Measurements from ENCODE around the gene PDPR. TPM values are rescaled to one million over a fixed set of nuclear protein-coding genes. Genes with fewer than 3 reads are reported as not detected.

PDPR gene
- total and polyA plus RNA-seq, 10 of the 15 experiments (the other 5 are each of a cell fraction or from before 2014, with no cell fraction given), result 2.6 to 29.1 (median 6.8) TPM

GRCh38 chr16:70160388-70160787 is 46.3 kb downstream of the PDPR start:
- no peak overlapping the region for H3K27ac ChIP-seq (ENCODE audit: control insufficient read depth, insufficient read depth)
- H3K9me3 ChIP-seq (replicated peaks; ENCODE audit: control insufficient read depth, insufficient read depth, low read length), result no peaks in the 10 kb centered on the region
- SMC1A ChIA-PET (ENCODE audit: uncharacterized antibody, unreplicated experiment), result interaction anchor here (1.7 kb wide), 1 partner anchor 494 kb away, joined by 6 read pairs; no protein-coding TSS in a partner anchor
- no peak for ATAC-seq
- intact Hi-C loops (cut with micrococcal nuclease; ENCODE audit: unreplicated experiment), result loop anchor here (10.0 kb wide), 2 partner anchors 94 to 494 kb away; partner anchors contain the start of gene EXOSC6
- no peak overlapping the region for H3K4me3 ChIP-seq
- H2AFZ ChIP-seq (ENCODE audit: control insufficient read depth, low read depth, low read length), result no peak overlapping the region
- no peaks in the 10 kb centered on the region for H3K79me2 ChIP-seq (ENCODE audit: control insufficient read depth, insufficient read depth, low read length)
- WGBS (ENCODE audit: insufficient coverage, insufficient replicate concordance, low lambda C conversion rate, missing lambda C conversion rate), result 83% methylated on average over 6 of the region's 6 CpGs
- no peak for FAIRE-seq
- H3K9ac ChIP-seq (ENCODE audit: control insufficient read depth, insufficient read depth, low read length), result no peak overlapping the region
- no peaks in the 10 kb centered on the region for H3K4me1 ChIP-seq (ENCODE audit: control insufficient read depth, insufficient read depth, low read length)
- peaks cover 11 to 15% of the 10 kb centered on the region in 2 experiments; a peak in 3 of 4 replicates for H3K36me3 ChIP-seq (ENCODE audit: control insufficient read depth in 2 of 2, insufficient read depth in 2 of 2, low read length in 1 of 2)
- CTCF ChIA-PET, result no interaction called here
- no peak overlapping the region for H3K4me2 ChIP-seq (ENCODE audit: control insufficient read depth, insufficient read depth)
- in situ Hi-C loops (cut with MboI), result no loop called here
- no peaks in the 10 kb centered on the region for H4K20me1 ChIP-seq (ENCODE audit: control insufficient read depth, insufficient read depth)
- DNase-seq (ENCODE audit: low read depth, low spot score), result no peak
- BruUV-seq (replicated peaks), result no TSS peak
- POLR2A ChIA-PET, result no interaction called here
- no peaks in the 10 kb centered on the region for H3K27me3 ChIP-seq (replicated peaks in 1 of 2; ENCODE audit: control insufficient read depth in 2 of 2, insufficient read depth in 2 of 2, low read length in 1 of 2)
- TF ChIP-seq ELK1 (IDR thresholded peaks at IDR 0.05; ENCODE audit: low read depth, low read length) (no peak), ZNF384 (IDR thresholded peaks at IDR 0.05; ENCODE audit: borderline replicate concordance, low read depth, low read length) (no peak), ATF7 (IDR thresholded peaks at IDR 0.05; ENCODE audit: low read depth) (no peak), MTA3 (IDR thresholded peaks at IDR 0.05; ENCODE audit: borderline replicate concordance, low read length) (no peak), FOXM1 (IDR thresholded peaks at IDR 0.05; ENCODE audit: low read depth, low read length) (no peak), SMAD5 (IDR thresholded peaks at IDR 0.05; ENCODE audit: low read depth) (no peak), KAT2A (conservative IDR thresholded peaks at IDR 0.05; ENCODE audit: control insufficient read depth, low read depth, low read length) (no peak), PBX3 (IDR thresholded peaks at IDR 0.05; ENCODE audit: insufficient replicate concordance, low read depth, low read length) (no peak), ZNF217 (IDR thresholded peaks at IDR 0.05) (no peak), IRF4 (IDR thresholded peaks at IDR 0.05; ENCODE audit: low read depth, low read length) (no peak), MTA2 (IDR thresholded peaks at IDR 0.05; ENCODE audit: low read depth) (no peak), EGR1 (IDR thresholded peaks at IDR 0.05; ENCODE audit: borderline replicate concordance in 1 of 2, low read depth in 2 of 2, low read length in 2 of 2) (no peak), NRF1 (conservative IDR thresholded peaks at IDR 0.05; ENCODE audit: low read depth, low read length) (no peak), ZNF274 (IDR thresholded peaks at IDR 0.05; ENCODE audit: insufficient read depth, insufficient read length) (no peak), SIX5 (IDR thresholded peaks at IDR 0.05; ENCODE audit: low read depth, low read length, severe bottlenecking) (no peak), ZSCAN29 (IDR thresholded peaks at IDR 0.05) (no peak), ZNF687 (IDR thresholded peaks at IDR 0.05) (no peak)
- TF ChIP-seq, protein P1, sequence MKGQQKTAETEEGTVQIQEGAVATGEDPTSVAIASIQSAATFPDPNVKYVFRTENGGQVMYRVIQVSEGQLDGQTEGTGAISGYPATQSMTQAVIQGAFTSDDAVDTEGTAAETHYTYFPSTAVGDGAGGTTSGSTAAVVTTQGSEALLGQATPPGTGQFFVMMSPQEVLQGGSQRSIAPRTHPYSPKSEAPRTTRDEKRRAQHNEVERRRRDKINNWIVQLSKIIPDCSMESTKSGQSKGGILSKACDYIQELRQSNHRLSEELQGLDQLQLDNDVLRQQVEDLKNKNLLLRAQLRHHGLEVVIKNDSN (IDR thresholded peaks at IDR 0.05; ENCODE audit: borderline replicate concordance, extremely low read length, insufficient read depth, low read depth, low read length), result no peak
- RAD21 ChIA-PET (ENCODE audit: unreplicated experiment), result no interaction called here
